Stimulated activated naive CD8-positive, alpha-beta T cell treated with anti-CD3 and anti-CD28 coated beads, Interleukin-15, amount 100 ng/mL, for 72 hours (primary cell): ENCODE data around the gene CYGB.
"Not testable (repeated sequence)": the region's sequence is repeated elsewhere in the genome, so short reads cannot be mapped to it uniquely, and the experiment has no call there.

Experiments used
- ATAC-seq: fragments of 150-1000 bp; cut with Tn5 transposase; 2 replicates; pipeline ENCODE4 v1.10.0; 2021; ENCODE audit warnings: mild to moderate bottlenecking, moderate library complexity
- DNase-seq, 2 donors: peaks; one replicate each; pipeline ENCODE4 v3.0.0; 2021 to 2022
- H3K27ac Mint-ChIP-seq, 2 donors: one replicate each; pipeline ENCODE4 v1.8.0; 2022; ENCODE audit warnings: mild to moderate bottlenecking in 2 of 2, mixed read lengths in 2 of 2, moderate library complexity in 2 of 2
- H3K27me3 Mint-ChIP-seq: one replicate; pipeline ENCODE4 v1.8.0; 2022; ENCODE audit warnings: mixed read lengths
- H3K4me1 Mint-ChIP-seq: one replicate; pipeline ENCODE4 v1.8.0; 2022; ENCODE audit warnings: mild to moderate bottlenecking, mixed read lengths
- H3K4me3 Mint-ChIP-seq, 2 donors: one replicate each; pipeline ENCODE4 v1.8.0; 2022; ENCODE audit warnings: mild to moderate bottlenecking in 2 of 2, mixed read lengths in 2 of 2, moderate library complexity in 1 of 2
- H3K9me3 Mint-ChIP-seq, 2 donors: one replicate each; pipeline ENCODE4 v1.8.0; 2022; ENCODE audit warnings: mixed read lengths in 2 of 2

CYGB gene

GRCh38 chr17:76512366-76513305 lies 24.9 kb downstream of the CYGB start:
- H3K9me3 Mint-ChIP-seq: no peaks in the 10 kb centered on the region
- H3K27me3 Mint-ChIP-seq: no peaks in the 10 kb centered on the region
- ATAC-seq (no peak), DNase-seq (no peak)
- H3K4me3 Mint-ChIP-seq: no peak overlapping the region
- peaks cover 47% of the 10 kb centered on the region for H3K4me1 Mint-ChIP-seq
- H3K27ac Mint-ChIP-seq: peak overlapping the region in 1 of 2 donors; percentile 16

DNA sequence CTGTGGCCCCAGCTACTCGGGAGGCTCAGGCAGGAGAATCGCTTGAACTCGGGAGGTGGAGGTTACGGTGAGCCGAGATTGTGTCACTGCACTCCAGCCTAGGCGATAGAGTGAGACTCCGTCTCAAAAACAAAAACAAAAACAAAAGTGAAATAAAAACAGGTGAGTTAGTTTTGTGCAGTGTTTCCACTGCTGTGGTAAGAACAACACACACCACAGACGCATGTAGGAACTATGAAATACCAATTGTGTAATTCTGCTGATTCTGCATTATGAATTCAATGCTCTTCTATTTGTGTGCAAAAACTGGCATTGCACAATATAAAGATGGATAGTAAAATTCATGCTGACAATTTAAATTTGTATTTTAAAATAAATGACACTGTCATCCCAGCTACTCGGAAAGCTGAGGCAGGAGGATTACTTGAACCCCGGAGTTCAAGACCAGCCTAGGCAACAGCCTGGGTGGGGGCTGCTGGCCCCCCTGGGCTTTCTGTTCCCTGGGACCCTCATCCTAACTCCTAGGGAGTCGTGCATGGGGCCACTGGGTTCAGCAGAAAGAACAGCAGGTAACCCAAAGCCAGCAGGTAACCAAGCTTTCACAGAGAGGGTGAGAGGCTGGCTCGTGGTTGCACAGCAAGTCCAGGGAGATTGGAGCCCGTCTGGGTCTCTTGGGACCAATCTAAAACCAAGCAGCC lies 25.7 kb downstream of the CYGB start:
- ATAC-seq: no peak
- H3K4me3 Mint-ChIP-seq: no peak overlapping the region
- H3K4me1 Mint-ChIP-seq: peaks cover 49% of the 10 kb centered on the region
- no peak overlapping the region for H3K27ac Mint-ChIP-seq
- no peak for DNase-seq
- H3K27me3 Mint-ChIP-seq: no peaks in the 10 kb centered on the region
- no peaks in the 10 kb centered on the region for H3K9me3 Mint-ChIP-seq

- no peak overlapping the region for H3K27ac Mint-ChIP-seq
- no peaks in the 10 kb centered on the region for H3K27me3 Mint-ChIP-seq
- H3K4me1 Mint-ChIP-seq: peaks cover 49% of the 10 kb centered on the region
- no peak overlapping the region for H3K4me3 Mint-ChIP-seq
- H3K9me3 Mint-ChIP-seq: no peaks in the 10 kb centered on the region
- ATAC-seq (no peak), DNase-seq (no peak)
Measured at GRCh38 chr17:76510831-76511244, 26.7 kb downstream of the CYGB start.

GRCh38 chr17:76508472-76509063 lies 28.9 kb downstream of the CYGB start:
- not testable (repeated sequence) for H3K27me3 Mint-ChIP-seq, H3K27ac Mint-ChIP-seq, DNase-seq, H3K9me3 Mint-ChIP-seq, H3K4me3 Mint-ChIP-seq, ATAC-seq
- peaks cover 29% of the 10 kb centered on the region for H3K4me1 Mint-ChIP-seq

- H3K9me3 Mint-ChIP-seq: no peaks in the 10 kb centered on the region
- no peak overlapping the region for H3K4me3 Mint-ChIP-seq
- H3K4me1 Mint-ChIP-seq: peaks cover 23% of the 10 kb centered on the region
- peak; percentile 90 for DNase-seq
- H3K27ac Mint-ChIP-seq: no peak overlapping the region
- ATAC-seq: peak; percentile 85
- H3K27me3 Mint-ChIP-seq: no peaks in the 10 kb centered on the region
Measured at GRCh38 chr17:76506408-76507345, 30.8 kb downstream of the CYGB start.

- ATAC-seq (no peak), DNase-seq (no peak)
- Mint-ChIP-seq H3K4me3 (no peak overlapping the region), H3K27me3 (no peaks in the 10 kb centered on the region), H3K27ac (no peak overlapping the region), H3K4me1 (peaks cover 45% of the 10 kb centered on the region), H3K9me3 (no peaks in the 10 kb centered on the region)
Measured at GRCh38 chr17:76504117-76504516, 33.4 kb downstream of the CYGB start.

DNA sequence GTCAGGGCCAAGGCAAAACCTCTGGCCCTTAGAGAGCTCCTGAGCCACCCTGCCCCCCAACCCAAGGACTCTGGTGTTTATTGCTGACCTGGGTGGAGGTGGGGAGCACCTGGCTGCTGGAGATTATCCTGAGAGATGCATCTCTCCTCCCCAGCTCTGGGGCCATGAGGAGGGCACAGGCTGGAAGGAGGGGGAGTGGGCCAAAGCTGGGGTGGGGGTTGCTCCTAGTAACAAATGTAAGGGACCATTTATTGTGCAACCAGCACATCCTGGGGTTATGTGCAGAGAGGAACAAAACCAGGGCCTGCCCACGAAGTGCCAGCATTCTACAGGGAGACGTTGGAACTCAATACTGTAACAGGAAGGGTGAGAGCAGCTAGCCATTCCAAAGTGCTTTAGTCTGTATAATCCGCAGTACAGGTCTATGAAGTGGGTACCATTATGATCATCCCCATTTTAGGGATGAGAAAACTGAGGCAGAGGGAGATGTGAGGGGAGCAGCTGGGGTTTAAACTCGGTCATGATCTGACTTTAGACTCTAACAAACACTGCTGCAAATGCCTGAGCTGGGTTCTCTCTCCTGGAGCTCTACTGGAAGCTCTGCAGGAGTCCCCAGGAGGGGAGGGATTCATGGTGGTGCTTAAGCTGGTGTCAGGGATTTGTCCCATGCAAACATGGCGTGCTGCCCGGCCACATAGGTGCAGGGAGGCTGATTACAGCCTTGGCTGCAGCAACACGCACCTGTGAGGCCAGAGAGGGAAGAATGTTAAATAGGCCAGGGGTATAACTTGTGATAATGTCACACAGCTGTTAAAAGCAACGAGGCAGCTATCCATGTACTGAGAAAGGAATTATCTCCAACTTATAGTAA lies 34.9 kb downstream of the CYGB start:
- Mint-ChIP-seq H3K27me3 (no peaks in the 10 kb centered on the region), H3K4me3 (no peak overlapping the region), H3K27ac (no peak overlapping the region), H3K9me3 (no peaks in the 10 kb centered on the region), H3K4me1 (peaks cover 60% of the 10 kb centered on the region)
- ATAC-seq (no peak), DNase-seq (no peak)

GRCh38 chr17:76501827-76502307 lies 35.6 kb downstream of the CYGB start:
- no peak for DNase-seq
- H3K27me3 Mint-ChIP-seq: no peaks in the 10 kb centered on the region
- H3K4me1 Mint-ChIP-seq: peaks cover 64% of the 10 kb centered on the region
- H3K4me3 Mint-ChIP-seq: peak overlapping the region; percentile 89 to 94
- no peaks in the 10 kb centered on the region for H3K9me3 Mint-ChIP-seq
- ATAC-seq: no peak
- peak overlapping the region; percentile 85 to 94 for H3K27ac Mint-ChIP-seq

GRCh38 chr17:76501018-76501826 lies 36.3 kb downstream of the CYGB start, which contains the start of gene RHBDF2:
TSS of gene RHBDF2 (minus strand) at chr17:76501423. CDS start at chr17:76481524, 19,899 bp downstream.
- H3K9me3 Mint-ChIP-seq: no peaks in the 10 kb centered on the region
- H3K27me3 Mint-ChIP-seq: no peaks in the 10 kb centered on the region
- H3K27ac Mint-ChIP-seq: peak within 1 kb of the TSS; percentile 85 to 94
- H3K4me1 Mint-ChIP-seq: peaks cover 64% of the 10 kb centered on the region
- DNase-seq (peak; percentile 94 to 98), ATAC-seq (peak; percentile 92)
- peak within 1 kb of the TSS; percentile 89 to 94 for H3K4me3 Mint-ChIP-seq

GRCh38 chr17:76500747-76501017 lies 36.8 kb downstream of the CYGB start:
- ATAC-seq (peak; percentile 44), DNase-seq (no peak)
- Mint-ChIP-seq H3K4me1 (peaks cover 64% of the 10 kb centered on the region), H3K4me3 (peak overlapping the region; percentile 89 to 94), H3K9me3 (no peaks in the 10 kb centered on the region), H3K27ac (peak overlapping the region; percentile 40 to 91), H3K27me3 (no peaks in the 10 kb centered on the region)

- no peak for DNase-seq
Measured at GRCh38 chr17:76500074-76500746, 37.3 kb downstream of the CYGB start.

DNA sequence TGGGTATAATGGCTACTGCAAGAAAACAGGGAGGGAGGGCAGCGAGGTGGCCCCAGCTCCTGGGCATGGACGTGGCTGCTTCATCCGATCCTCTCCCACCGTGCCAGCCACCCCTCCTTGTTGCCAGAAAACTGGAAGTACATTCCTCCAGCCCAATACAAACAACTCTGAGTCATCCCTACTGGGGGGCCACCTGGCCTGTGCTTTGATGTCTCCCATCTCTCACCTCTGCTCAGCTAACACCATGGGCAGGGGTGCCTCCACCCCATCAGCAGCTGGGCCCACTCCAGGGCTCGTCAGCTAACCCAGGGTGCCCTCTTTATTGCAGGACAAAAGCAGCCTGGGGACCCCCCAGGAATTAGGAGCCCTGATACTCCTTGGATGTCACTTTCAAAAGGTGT lies 38.2 kb downstream of the CYGB start:
- Mint-ChIP-seq H3K4me3 (peak overlapping the region; percentile 29 to 89), H3K27ac (no peak overlapping the region), H3K4me1 (peaks cover 73% of the 10 kb centered on the region), H3K9me3 (no peaks in the 10 kb centered on the region), H3K27me3 (no peaks in the 10 kb centered on the region)
- ATAC-seq (no peak), DNase-seq (no peak)

More at GRCh38 chr17:76500074-76500746, 37.3 kb downstream of the CYGB start:
- Mint-ChIP-seq H3K9me3 (no peaks in the 10 kb centered on the region), H3K4me1 (peaks cover 68% of the 10 kb centered on the region), H3K27me3 (no peaks in the 10 kb centered on the region), H3K4me3 (peak overlapping the region; percentile 89 to 94), H3K27ac (peak overlapping the region; percentile 40 to 91)
- ATAC-seq: no peak

GRCh38 chr17:76498876-76499251 lies 38.6 kb downstream of the CYGB start:
- Mint-ChIP-seq H3K9me3 (no peaks in the 10 kb centered on the region), H3K4me1 (peaks cover 77% of the 10 kb centered on the region), H3K4me3 (no peak overlapping the region), H3K27ac (no peak overlapping the region), H3K27me3 (no peaks in the 10 kb centered on the region)
- no peak for DNase-seq
- ATAC-seq: no peak
